ENCODE results near the gene PHLDA2.

GRCh38 chr11:2898366-2899079, 30.7 kb downstream of the PHLDA2 start:
- TF ChIP-seq SREBF2 (IDR thresholded peaks at IDR 0.05): no peak
- TF ChIP-seq, protein P1, sequence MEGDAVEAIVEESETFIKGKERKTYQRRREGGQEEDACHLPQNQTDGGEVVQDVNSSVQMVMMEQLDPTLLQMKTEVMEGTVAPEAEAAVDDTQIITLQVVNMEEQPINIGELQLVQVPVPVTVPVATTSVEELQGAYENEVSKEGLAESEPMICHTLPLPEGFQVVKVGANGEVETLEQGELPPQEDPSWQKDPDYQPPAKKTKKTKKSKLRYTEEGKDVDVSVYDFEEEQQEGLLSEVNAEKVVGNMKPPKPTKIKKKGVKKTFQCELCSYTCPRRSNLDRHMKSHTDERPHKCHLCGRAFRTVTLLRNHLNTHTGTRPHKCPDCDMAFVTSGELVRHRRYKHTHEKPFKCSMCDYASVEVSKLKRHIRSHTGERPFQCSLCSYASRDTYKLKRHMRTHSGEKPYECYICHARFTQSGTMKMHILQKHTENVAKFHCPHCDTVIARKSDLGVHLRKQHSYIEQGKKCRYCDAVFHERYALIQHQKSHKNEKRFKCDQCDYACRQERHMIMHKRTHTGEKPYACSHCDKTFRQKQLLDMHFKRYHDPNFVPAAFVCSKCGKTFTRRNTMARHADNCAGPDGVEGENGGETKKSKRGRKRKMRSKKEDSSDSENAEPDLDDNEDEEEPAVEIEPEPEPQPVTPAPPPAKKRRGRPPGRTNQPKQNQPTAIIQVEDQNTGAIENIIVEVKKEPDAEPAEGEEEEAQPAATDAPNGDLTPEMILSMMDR (IDR thresholded peaks at IDR 0.05): no peak
- no peak for TF ChIP-seq EP300 (IDR thresholded peaks at IDR 0.05)
- 0 out of 5 replicates have a peak, but pooled peaks of 1 of the 2 experiments have one; percentile 19 for TF ChIP-seq JUN (IDR thresholded peaks at IDR 0.05)
- TF ChIP-seq, protein P2, sequence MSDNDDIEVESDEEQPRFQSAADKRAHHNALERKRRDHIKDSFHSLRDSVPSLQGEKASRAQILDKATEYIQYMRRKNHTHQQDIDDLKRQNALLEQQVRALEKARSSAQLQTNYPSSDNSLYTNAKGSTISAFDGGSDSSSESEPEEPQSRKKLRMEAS (IDR thresholded peaks at IDR 0.05): peak; percentile 93

Measured in A549 (cell line).